HCT116 (cell line): ENCODE measurements around the gene LRRC72. TPM values are rescaled to one million over a fixed set of nuclear protein-coding genes. Genes with fewer than 3 reads are reported as not detected.

Source experiments
- ATAC-seq: fragments of 200-7000 bp; cut with Tn5 transposase; 2 replicates; pipeline ENCODE4 v1.9.1; 2020; ENCODE audit warnings: mild to moderate bottlenecking, moderate library complexity
- BruUV-seq: library from RNA; stranded (reverse); fragments of 400-500 nt; replicated peaks from 2 replicates; lab custom pipeline; 2021; lab: Mats Ljungman, UMichigan
- CTCF ChIA-PET: fragments of 300-600 bp; sonication (Branson Sonifier 250); formaldehyde crosslinking; loops from one replicate; lab custom pipeline; 2021; ENCODE audit warnings: antibody characterized with exemption; lab: Charles Lee
- POLR2A ChIA-PET: fragments of 300-600, 350-600 bp; sonication (Branson Sonifier 250); formaldehyde crosslinking; loops from one replicate; lab custom pipeline; 2021; ENCODE audit warnings: antibody characterized with exemption; lab: Charles Lee
- RAD21 ChIA-PET, 2 experiments: fragments of 300-600 bp; sonication (Branson Sonifier 250); formaldehyde crosslinking; loops; one replicate each; lab custom pipeline; 2023; ENCODE audit warnings: low total read pairs in 2 of 2; ENCODE audit not compliant: uncharacterized antibody in 2 of 2, unreplicated experiment in 2 of 2, low non-redundant PET in 1 of 2; lab: Charles Lee
- DNase-seq: peaks from one replicate; pipeline ENCODE4 v3.0.0-alpha.2; 2010; ENCODE audit warnings: low read depth, low spot score
- H2AFZ ChIP-seq: fragments of 200-600 bp; shearing (Covaris generic), sonication (generic); 2 replicates; pipeline ENCODE4 v1.6.1; 2017; ENCODE audit warnings: low read depth, mixed run types, mixed read lengths, antibody characterized with exemption, low read length; ENCODE audit not compliant: poor library complexity, severe bottlenecking
- H3K27ac ChIP-seq: 2 replicates; pipeline ENCODE4 v1.5.1; 2012; ENCODE audit warnings: low read depth, low read length
- H3K27me3 ChIP-seq: fragments of 200-600 bp; sonication (generic); 2 replicates; pipeline ENCODE4 v1.6.1; 2016; ENCODE audit warnings: mixed run types, low read length, mixed read lengths; ENCODE audit not compliant: insufficient read depth
- H3K36me3 ChIP-seq, 2 experiments: fragments of 200-500 bp in 1 of 2; fragments of 200-600 bp in 1 of 2; sonication (Bioruptor generic) in 1 of 2; sonication (generic) in 1 of 2; 2 replicates each; pipeline versions ENCODE4 v1.5.1 to v1.6.1; 2014 to 2016; ENCODE audit warnings: low read length in 2 of 2, inconsistent platforms in 1 of 2, mixed read lengths in 1 of 2, mixed run types in 1 of 2; ENCODE audit not compliant: insufficient read depth in 2 of 2, control insufficient read depth in 1 of 2
- H3K4me1 ChIP-seq, 2 experiments: fragments of 200-600 bp in 1 of 2; sonication (generic) in 1 of 2; 2 replicates each; pipeline versions ENCODE4 v1.5.1 to v1.6.1; 2012 to 2017; ENCODE audit warnings: low read length in 2 of 2, inconsistent platforms in 1 of 2, mild to moderate bottlenecking in 1 of 2, mixed read lengths in 1 of 2, mixed run types in 1 of 2, moderate library complexity in 1 of 2; ENCODE audit not compliant: insufficient read depth in 2 of 2, control insufficient read depth in 1 of 2
- H3K4me2 ChIP-seq: fragments of 200-600 bp; sonication (generic); 2 replicates; pipeline ENCODE4 v1.6.1; 2017; ENCODE audit warnings: mixed run types, low read length, mixed read lengths
- H3K4me3 ChIP-seq, 2 experiments: fragments of 200-600 bp in 1 of 2; sonication (generic) in 1 of 2; replicated peaks in 1 of 2; 2 replicates each; pipeline ENCODE4 v1.5.1; 2011 to 2016; ENCODE audit warnings: low read length in 2 of 2, control low read depth in 1 of 2, low read depth in 1 of 2, mild to moderate bottlenecking in 1 of 2, mixed read lengths in 1 of 2, mixed run types in 1 of 2
- H3K79me2 ChIP-seq: fragments of 200-600 bp; sonication (generic); 2 replicates; pipeline ENCODE4 v1.6.1; 2017; ENCODE audit warnings: mild to moderate bottlenecking, mixed run types, low read length, moderate library complexity, mixed read lengths; ENCODE audit not compliant: insufficient read depth
- H3K9ac ChIP-seq: fragments of 200-600 bp; sonication (generic); 2 replicates; pipeline ENCODE4 v1.6.1; 2016; ENCODE audit warnings: low read length, mixed read lengths
- H3K9me2 ChIP-seq: fragments of 200-600 bp; sonication (generic), shearing (Covaris generic); 2 replicates; pipeline ENCODE4 v1.6.1; 2017; ENCODE audit warnings: mixed run types, mild to moderate bottlenecking, moderate library complexity; ENCODE audit not compliant: insufficient read depth
- H3K9me3 ChIP-seq, 2 experiments: fragments of 200-500 bp in 1 of 2; fragments of 200-600 bp in 1 of 2; sonication (Bioruptor generic) in 1 of 2; sonication (generic) in 1 of 2; 2 replicates each; pipeline ENCODE4 v1.6.1; 2014 to 2017; ENCODE audit warnings: low read length in 2 of 2, mixed read lengths in 2 of 2, inconsistent platforms in 1 of 2, low read depth in 1 of 2, mild to moderate bottlenecking in 1 of 2, mixed run types in 1 of 2, moderate library complexity in 1 of 2; ENCODE audit not compliant: control insufficient read depth in 1 of 2, insufficient read depth in 1 of 2
- H4K20me1 ChIP-seq: fragments of 200-600 bp; sonication (generic), shearing (Covaris generic); 2 replicates; pipeline ENCODE4 v1.6.1; 2017; ENCODE audit warnings: mixed run types, mild to moderate bottlenecking, moderate library complexity; ENCODE audit not compliant: insufficient read depth
- CTCF ChIP-seq, 3 experiments: fragments of 200-600 bp in 1 of 3; sonication (generic) in 1 of 3; IDR thresholded peaks in 2 of 3; conservative IDR thresholded peaks in 1 of 3; 2 replicates each; pipeline ENCODE4 v1.5.1; 2012 to 2017; ENCODE audit warnings: low read depth in 2 of 3, low read length in 2 of 3, antibody characterized with exemption in 1 of 3, borderline replicate concordance in 1 of 3, control low read depth in 1 of 3, mild to moderate bottlenecking in 1 of 3, mixed read lengths in 1 of 3, mixed run types in 1 of 3, moderate library complexity in 1 of 3; ENCODE audit not compliant: insufficient read depth in 1 of 3
- EZH2 ChIP-seq: fragments of 200-600 bp; sonication (generic); IDR thresholded peaks from 2 replicates; pipeline ENCODE4 v1.6.1; 2017; ENCODE audit warnings: antibody characterized with exemption, mixed run types
- JUND ChIP-seq: IDR thresholded peaks from 2 replicates; pipeline ENCODE4 v1.6.1; 2012
- MAX ChIP-seq: IDR thresholded peaks from 2 replicates; pipeline ENCODE4 v1.6.1; 2012
- POLR2AphosphoS5 ChIP-seq: IDR thresholded peaks from 2 replicates; pipeline ENCODE4 v1.6.1; 2011; ENCODE audit warnings: mild to moderate bottlenecking, low read depth, low read length, moderate library complexity
- SRF ChIP-seq: IDR thresholded peaks from 2 replicates; pipeline ENCODE4 v1.6.1; 2012; ENCODE audit warnings: low read depth
- TCF7L2 ChIP-seq: IDR thresholded peaks from 2 replicates; pipeline ENCODE4 v1.7.0; 2011; ENCODE audit warnings: borderline replicate concordance, inconsistent platforms; ENCODE audit not compliant: insufficient read depth, insufficient read length; ENCODE audit errors: extremely low read depth
- ZFX ChIP-seq: fragments of 450-650 bp; IDR thresholded peaks from 2 replicates; pipeline ENCODE4 v1.6.1; 2017
- intact Hi-C: fragments of 100-400 bp; cut with micrococcal nuclease; formaldehyde crosslinking; loops from 2 replicates; pipeline ENCODE4 v1.10.0; 2022
- total RNA-seq: library from RNA; stranded (reverse); gene quantifications from one replicate; pipeline ENCODE4 v1.2.1, GENCODE V29; 2021; ENCODE audit not compliant: unreplicated experiment
- TF ChIP-seq, protein P1 (sequence below): IDR thresholded peaks from 2 replicates; pipeline ENCODE4 v1.6.1; 2012; ENCODE audit warnings: low read depth
- TF ChIP-seq, protein P2 (sequence below): IDR thresholded peaks from 2 replicates; pipeline ENCODE4 v1.6.1; 2011; ENCODE audit warnings: mild to moderate bottlenecking, low read length, moderate library complexity; ENCODE audit not compliant: insufficient replicate concordance; ENCODE audit errors: extremely low read depth

The LRRC72 gene
- total RNA-seq, 1 experiment from 2014 or later = not detected

DNA sequence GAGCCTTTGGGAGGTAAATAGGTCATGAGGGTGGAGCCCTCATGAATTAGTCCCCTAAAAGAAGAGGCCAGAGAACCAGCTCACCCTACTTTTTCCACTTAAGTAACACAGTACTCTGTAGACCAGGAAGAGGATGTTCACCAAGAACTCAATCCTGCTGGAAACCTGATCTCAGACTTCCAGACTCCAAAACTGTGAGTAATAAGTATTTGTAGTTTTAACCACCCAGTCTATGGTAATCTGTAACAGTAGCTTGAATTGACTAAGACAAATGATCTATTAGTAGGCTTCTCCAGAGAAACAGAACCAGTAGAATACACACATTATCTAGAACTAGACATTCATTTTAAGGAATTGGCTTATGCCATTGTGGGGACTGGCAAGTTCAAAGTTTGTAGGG, 67.4 kb downstream of the LRRC72 start:
- BruUV-seq = no TSS peak
- H3K4me2 ChIP-seq = no peak overlapping the region
- no peak overlapping the region for H3K9ac ChIP-seq
- H3K79me2 ChIP-seq = no peaks in the 10 kb centered on the region
- intact Hi-C loops = no loop called here
- ATAC-seq (no peak), DNase-seq (no peak)
- no peaks in the 10 kb centered on the region for H4K20me1 ChIP-seq
- no peak overlapping the region for H3K27ac ChIP-seq
- H3K27me3 ChIP-seq = no peaks in the 10 kb centered on the region
- TF ChIP-seq JUND (no peak), CTCF (IDR thresholded peaks at IDR 0.05 in 2 of 3, conservative IDR thresholded peaks at IDR 0.05 in 1 of 3; ENCODE audit: borderline replicate concordance in 1 of 3, insufficient read depth in 1 of 3, low read depth in 2 of 3, low read length in 2 of 3) (no peak), EZH2 (no peak), SRF (no peak), POLR2AphosphoS5 (no peak), ZFX (no peak), MAX (no peak), TCF7L2 (no peak)
- TF ChIP-seq, protein P1, sequence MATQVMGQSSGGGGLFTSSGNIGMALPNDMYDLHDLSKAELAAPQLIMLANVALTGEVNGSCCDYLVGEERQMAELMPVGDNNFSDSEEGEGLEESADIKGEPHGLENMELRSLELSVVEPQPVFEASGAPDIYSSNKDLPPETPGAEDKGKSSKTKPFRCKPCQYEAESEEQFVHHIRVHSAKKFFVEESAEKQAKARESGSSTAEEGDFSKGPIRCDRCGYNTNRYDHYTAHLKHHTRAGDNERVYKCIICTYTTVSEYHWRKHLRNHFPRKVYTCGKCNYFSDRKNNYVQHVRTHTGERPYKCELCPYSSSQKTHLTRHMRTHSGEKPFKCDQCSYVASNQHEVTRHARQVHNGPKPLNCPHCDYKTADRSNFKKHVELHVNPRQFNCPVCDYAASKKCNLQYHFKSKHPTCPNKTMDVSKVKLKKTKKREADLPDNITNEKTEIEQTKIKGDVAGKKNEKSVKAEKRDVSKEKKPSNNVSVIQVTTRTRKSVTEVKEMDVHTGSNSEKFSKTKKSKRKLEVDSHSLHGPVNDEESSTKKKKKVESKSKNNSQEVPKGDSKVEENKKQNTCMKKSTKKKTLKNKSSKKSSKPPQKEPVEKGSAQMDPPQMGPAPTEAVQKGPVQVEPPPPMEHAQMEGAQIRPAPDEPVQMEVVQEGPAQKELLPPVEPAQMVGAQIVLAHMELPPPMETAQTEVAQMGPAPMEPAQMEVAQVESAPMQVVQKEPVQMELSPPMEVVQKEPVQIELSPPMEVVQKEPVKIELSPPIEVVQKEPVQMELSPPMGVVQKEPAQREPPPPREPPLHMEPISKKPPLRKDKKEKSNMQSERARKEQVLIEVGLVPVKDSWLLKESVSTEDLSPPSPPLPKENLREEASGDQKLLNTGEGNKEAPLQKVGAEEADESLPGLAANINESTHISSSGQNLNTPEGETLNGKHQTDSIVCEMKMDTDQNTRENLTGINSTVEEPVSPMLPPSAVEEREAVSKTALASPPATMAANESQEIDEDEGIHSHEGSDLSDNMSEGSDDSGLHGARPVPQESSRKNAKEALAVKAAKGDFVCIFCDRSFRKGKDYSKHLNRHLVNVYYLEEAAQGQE = no peak
- TF ChIP-seq, protein P2, sequence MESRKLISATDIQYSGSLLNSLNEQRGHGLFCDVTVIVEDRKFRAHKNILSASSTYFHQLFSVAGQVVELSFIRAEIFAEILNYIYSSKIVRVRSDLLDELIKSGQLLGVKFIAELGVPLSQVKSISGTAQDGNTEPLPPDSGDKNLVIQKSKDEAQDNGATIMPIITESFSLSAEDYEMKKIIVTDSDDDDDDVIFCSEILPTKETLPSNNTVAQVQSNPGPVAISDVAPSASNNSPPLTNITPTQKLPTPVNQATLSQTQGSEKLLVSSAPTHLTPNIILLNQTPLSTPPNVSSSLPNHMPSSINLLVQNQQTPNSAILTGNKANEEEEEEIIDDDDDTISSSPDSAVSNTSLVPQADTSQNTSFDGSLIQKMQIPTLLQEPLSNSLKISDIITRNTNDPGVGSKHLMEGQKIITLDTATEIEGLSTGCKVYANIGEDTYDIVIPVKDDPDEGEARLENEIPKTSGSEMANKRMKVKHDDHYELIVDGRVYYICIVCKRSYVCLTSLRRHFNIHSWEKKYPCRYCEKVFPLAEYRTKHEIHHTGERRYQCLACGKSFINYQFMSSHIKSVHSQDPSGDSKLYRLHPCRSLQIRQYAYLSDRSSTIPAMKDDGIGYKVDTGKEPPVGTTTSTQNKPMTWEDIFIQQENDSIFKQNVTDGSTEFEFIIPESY = no peak
- no peak overlapping the region for H2AFZ ChIP-seq
- H3K4me3 ChIP-seq = no peak overlapping the region
- no peaks in the 10 kb centered on the region; a peak in 1 of 4 replicates for H3K36me3 ChIP-seq
- ChIA-PET POLR2A (no interaction called here), RAD21 (interaction anchor here in 1 of 2 experiments (0.6 kb wide), 1 partner anchor 455 kb away, joined by 3 read pairs; no protein-coding TSS in a partner anchor), CTCF (interaction anchor here (0.9 kb wide), 1 partner anchor 29 kb away, joined by 3 read pairs; no protein-coding TSS in a partner anchor)
- H3K4me1 ChIP-seq = no peaks in the 10 kb centered on the region
- no peaks in the 10 kb centered on the region for H3K9me2 ChIP-seq
- no peaks in the 10 kb centered on the region for H3K9me3 ChIP-seq
